ENCODE results near the gene CRYZ.
"Not testable (repeated sequence)": the region's sequence is repeated elsewhere in the genome, so short reads cannot be mapped to it uniquely, and the experiment has no call there.

The CRYZ gene

DNA sequence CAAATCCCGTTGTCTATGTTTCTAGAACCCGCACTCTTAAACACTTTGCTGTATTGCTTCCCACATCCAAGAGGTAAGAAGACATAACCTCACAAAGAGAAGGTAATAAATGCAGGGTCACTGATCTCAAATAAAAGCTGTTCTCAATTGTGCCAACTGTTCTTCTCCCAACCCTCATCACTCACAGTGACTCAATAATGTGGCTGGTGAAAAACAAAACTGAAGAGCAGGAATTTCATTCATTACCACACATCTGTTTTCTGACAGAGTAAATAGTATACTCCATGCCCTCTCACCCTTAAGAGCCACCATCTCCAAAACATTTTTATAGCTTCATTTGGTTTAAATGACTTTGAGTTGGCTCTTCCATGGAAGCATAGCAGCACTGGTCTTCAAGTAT, 53.0 kb downstream of the CRYZ start:
- no peak for DNase-seq
- Histone ChIP-seq H3K9me3 (no peaks in the 10 kb centered on the region), H3K4me3 (ENCODE audit: low read depth, low read length) (no peak overlapping the region), H3K36me3 (no peaks in the 10 kb centered on the region), H3K4me1 (no peaks in the 10 kb centered on the region), H3K27me3 (no peaks in the 10 kb centered on the region)
- TF ChIP-seq, protein P1, sequence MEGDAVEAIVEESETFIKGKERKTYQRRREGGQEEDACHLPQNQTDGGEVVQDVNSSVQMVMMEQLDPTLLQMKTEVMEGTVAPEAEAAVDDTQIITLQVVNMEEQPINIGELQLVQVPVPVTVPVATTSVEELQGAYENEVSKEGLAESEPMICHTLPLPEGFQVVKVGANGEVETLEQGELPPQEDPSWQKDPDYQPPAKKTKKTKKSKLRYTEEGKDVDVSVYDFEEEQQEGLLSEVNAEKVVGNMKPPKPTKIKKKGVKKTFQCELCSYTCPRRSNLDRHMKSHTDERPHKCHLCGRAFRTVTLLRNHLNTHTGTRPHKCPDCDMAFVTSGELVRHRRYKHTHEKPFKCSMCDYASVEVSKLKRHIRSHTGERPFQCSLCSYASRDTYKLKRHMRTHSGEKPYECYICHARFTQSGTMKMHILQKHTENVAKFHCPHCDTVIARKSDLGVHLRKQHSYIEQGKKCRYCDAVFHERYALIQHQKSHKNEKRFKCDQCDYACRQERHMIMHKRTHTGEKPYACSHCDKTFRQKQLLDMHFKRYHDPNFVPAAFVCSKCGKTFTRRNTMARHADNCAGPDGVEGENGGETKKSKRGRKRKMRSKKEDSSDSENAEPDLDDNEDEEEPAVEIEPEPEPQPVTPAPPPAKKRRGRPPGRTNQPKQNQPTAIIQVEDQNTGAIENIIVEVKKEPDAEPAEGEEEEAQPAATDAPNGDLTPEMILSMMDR (IDR thresholded peaks at IDR 0.05; ENCODE audit: low read depth, low read length), result no peak

DNA sequence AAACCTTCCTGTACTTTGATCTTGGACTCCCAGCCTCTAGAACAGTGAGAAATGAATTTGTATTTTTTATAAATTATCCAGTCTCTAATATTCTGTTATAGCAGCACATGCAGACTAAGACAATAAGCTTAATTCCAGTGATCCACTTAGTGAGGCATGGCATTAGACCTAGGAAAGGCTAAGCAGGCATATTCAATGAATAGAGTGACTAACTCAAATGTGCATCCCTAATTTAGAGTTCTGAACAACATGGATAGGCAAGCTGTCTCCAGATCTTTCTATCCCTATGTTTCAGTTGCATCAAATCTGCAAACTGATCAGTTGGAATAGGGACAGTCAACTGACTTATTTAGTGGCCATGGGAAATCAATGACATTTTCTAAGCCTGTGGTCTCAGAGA, 54.9 kb downstream of the CRYZ start:
- Histone ChIP-seq H3K27me3 (no peaks in the 10 kb centered on the region), H3K4me3 (ENCODE audit: low read depth, low read length) (no peak overlapping the region), H3K9me3 (no peaks in the 10 kb centered on the region), H3K36me3 (no peaks in the 10 kb centered on the region), H3K4me1 (no peaks in the 10 kb centered on the region)
- no peak for DNase-seq
- TF ChIP-seq, protein P1 (IDR thresholded peaks at IDR 0.05; ENCODE audit: low read depth, low read length), result no peak

DNA sequence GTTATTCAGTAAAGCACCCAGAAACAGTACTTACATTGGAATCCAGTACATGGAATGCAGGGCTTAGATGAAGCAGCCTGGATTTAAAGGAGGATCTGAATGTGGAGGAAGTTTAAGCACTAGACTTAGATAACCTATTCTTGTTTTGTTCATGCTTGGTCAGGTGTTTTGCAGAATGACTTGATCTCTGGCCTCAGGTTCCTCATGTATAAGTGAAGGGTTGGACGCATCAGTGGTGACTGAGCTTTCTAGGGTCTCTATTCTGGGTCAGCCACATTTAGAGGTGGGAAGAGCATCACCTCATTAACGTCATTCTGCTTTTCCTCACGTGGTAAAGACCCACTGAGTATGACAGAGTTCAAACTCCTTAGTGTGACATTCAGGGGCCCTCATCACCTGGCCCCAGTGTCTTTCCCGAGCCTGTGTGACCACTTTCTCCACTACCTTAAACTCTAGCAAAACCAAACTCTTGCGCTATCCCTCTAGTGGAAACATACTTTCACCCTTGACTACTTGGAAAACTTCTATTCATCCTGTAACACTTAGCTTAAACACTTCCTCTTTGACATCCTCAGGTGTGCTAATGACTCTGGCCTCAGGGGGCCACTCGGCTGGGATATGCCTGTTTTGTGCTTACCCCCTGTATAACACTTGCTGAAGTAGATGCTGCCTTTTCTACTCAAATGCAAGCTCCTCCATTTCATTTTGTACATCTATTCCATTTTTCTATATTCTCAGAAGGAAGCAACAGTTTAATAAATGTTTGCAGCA, 58.4 kb downstream of the CRYZ start:
- no peaks in the 10 kb centered on the region for H3K4me1 ChIP-seq
- no peaks in the 10 kb centered on the region for H3K27me3 ChIP-seq
- H3K4me3 ChIP-seq (ENCODE audit: low read depth, low read length), result no peak overlapping the region
- no peak for DNase-seq
- no peaks in the 10 kb centered on the region for H3K36me3 ChIP-seq
- H3K9me3 ChIP-seq, result no peaks in the 10 kb centered on the region
- TF ChIP-seq, protein P1 (IDR thresholded peaks at IDR 0.05; ENCODE audit: low read depth, low read length), result no peak

DNA sequence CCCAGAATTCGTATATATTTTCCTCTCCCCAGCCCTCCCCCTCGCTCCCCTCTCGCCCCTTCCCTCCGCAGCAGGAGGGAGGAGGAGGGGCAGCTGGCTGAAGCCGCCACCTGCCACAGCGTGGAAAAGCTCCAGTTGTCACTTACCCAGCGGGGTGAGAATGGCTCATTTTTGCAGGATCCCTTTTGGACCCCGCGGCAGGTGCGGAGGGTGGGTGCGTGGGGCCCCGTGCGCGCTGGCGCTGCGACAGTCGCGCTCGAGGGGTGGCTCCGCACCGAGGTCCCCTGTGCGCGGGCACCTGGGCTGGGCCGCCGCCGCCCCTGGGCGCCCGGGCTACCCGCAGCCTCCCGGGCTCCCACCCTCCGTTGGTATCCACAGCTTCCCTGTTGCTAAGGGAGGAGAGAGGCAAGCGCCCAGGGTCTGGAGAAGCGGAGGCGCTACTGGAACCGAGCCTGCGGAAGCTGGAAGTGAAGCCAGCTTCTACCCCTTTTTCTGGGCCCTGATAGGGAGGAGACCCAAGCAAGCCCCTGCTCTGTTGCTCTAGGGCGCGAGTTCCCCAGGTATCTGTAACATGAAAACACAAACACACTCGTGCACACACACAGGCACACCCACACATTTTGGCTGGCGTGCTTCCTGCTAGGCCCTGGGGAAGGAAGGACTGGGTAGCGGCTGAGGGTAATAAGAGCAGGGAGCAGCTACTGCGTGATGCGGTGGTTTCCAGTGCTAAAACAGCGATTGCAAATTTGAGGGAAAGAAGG, 59.3 kb downstream of the CRYZ start, which contains the start of gene ERICH3:
ERICH3 (minus strand) TSS at position 442 of the 761 bp plus-strand sequence; CDS start at position 169, 273 bp downstream.
- TF ChIP-seq, protein P1 (IDR thresholded peaks at IDR 0.05; ENCODE audit: low read depth, low read length), result no peak
- H3K9me3 ChIP-seq, result no peaks in the 10 kb centered on the region
- DNase-seq, result no peak
- no peaks in the 10 kb centered on the region for H3K36me3 ChIP-seq
- H3K4me1 ChIP-seq, result no peaks in the 10 kb centered on the region
- no peak within 1 kb of the TSS for H3K4me3 ChIP-seq (ENCODE audit: low read depth, low read length)
- no peaks in the 10 kb centered on the region for H3K27me3 ChIP-seq

DNA sequence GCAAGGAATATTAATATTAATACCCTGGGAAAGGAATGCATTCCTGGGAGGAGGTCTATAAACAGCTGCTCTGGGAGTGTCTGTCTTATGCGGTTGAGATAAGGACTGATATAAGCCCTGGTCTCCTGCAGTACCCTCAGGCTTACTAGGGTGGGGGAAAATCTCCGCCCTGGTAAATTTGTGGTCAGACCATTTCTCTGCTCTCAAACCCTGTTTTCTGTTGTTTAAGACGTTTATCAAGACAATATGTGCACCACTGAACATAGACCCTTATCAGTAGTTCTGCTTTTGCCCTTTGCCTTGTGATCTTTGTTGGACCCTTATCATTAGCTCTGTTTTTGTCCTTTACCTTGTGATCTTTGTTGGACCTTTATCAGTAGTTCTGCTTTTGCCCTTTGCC, 62.0 kb downstream of the CRYZ start:
- not testable (repeated sequence) for H3K36me3 ChIP-seq; H3K4me3 ChIP-seq (ENCODE audit: low read depth, low read length); H3K4me1 ChIP-seq; DNase-seq; H3K27me3 ChIP-seq; H3K9me3 ChIP-seq
